Ureter (tissue), 1 donor: Measurements from ENCODE around the gene BAZ1B. TPM values are rescaled to one million over a fixed set of nuclear protein-coding genes. Genes with fewer than 3 reads are reported as not detected.

Source experiments
- total RNA-seq: library from RNA; stranded (reverse); gene quantifications from one replicate; pipeline ENCODE4 v1.2.4, GENCODE V29; 2023
- donor health status: DM: yes; HTN: yes; CAD: no.

BAZ1B gene
- total RNA-seq, 1 donor from 2014 or later, result 65.0 TPM

Other genes starting within 250 kb of the BAZ1B start
- 23.8 TPM for gene NSUN5, start 213.5 kb downstream of the BAZ1B start, total RNA-seq
- gene TRIM50, start 194.2 kb downstream of the BAZ1B start, total RNA-seq, result not detected
- gene FKBP6, start 194.1 kb downstream of the BAZ1B start, total RNA-seq, result not detected
- gene FZD9, start 88.5 kb downstream of the BAZ1B start, total RNA-seq, result 0.21 TPM
- gene BCL7B, start 35.4 kb upstream of the BAZ1B start, total RNA-seq, result 49.6 TPM
- 33.0 TPM for gene TBL2, start 56.3 kb upstream of the BAZ1B start, total RNA-seq
- 4.6 TPM for gene MLXIPL, start 102.2 kb upstream of the BAZ1B start, total RNA-seq
- gene VPS37D, start 145.5 kb upstream of the BAZ1B start, total RNA-seq, result 0.86 TPM
- 16.5 TPM for gene DNAJC30, start 161.2 kb upstream of the BAZ1B start, total RNA-seq
- 69.6 TPM for gene BUD23, start 161.3 kb upstream of the BAZ1B start, total RNA-seq
- 8.4 TPM for gene STX1A, start 197.4 kb upstream of the BAZ1B start, total RNA-seq
- gene ABHD11, start 216.5 kb upstream of the BAZ1B start, total RNA-seq, result 47.7 TPM
- 6.8 TPM for gene CLDN3, start 248.0 kb upstream of the BAZ1B start, total RNA-seq